Activated naive CD4-positive, alpha-beta T cell treated with anti-CD3 and anti-CD28 coated beads, Interleukin-2, amount 10 ng/mL, durations not matched to agents 7 days and 5 days (primary cell): ENCODE data around the gene CELF2.

Source experiments
- CTCF ChIA-PET: fragments of 350-600 bp; sonication (Branson Sonifier 250); formaldehyde crosslinking; loops from one replicate; lab custom pipeline; 2021; ENCODE audit warnings: antibody characterized with exemption; lab: Charles Lee
- DNase-seq: peaks from one replicate; pipeline ENCODE4 v3.0.0-alpha.2; 2020
- H3K27ac Mint-ChIP-seq: one replicate; pipeline ENCODE4 v1.8.0; 2021; ENCODE audit warnings: mild to moderate bottlenecking, moderate library complexity, mixed read lengths
- H3K27me3 Mint-ChIP-seq: one replicate; pipeline ENCODE4 v1.8.0; 2021; ENCODE audit warnings: mild to moderate bottlenecking, mixed read lengths
- H3K36me3 Mint-ChIP-seq: one replicate; pipeline ENCODE4 v1.8.0; 2021; ENCODE audit warnings: mixed read lengths
- H3K4me1 Mint-ChIP-seq: one replicate; pipeline ENCODE4 v1.8.0; 2021; ENCODE audit warnings: mixed read lengths
- H3K4me3 Mint-ChIP-seq: one replicate; pipeline ENCODE4 v1.8.0; 2021; ENCODE audit warnings: mild to moderate bottlenecking, moderate library complexity, mixed read lengths
- H3K9me3 Mint-ChIP-seq: one replicate; pipeline ENCODE4 v1.8.0; 2021; ENCODE audit warnings: mixed read lengths

Gene CELF2

DNA sequence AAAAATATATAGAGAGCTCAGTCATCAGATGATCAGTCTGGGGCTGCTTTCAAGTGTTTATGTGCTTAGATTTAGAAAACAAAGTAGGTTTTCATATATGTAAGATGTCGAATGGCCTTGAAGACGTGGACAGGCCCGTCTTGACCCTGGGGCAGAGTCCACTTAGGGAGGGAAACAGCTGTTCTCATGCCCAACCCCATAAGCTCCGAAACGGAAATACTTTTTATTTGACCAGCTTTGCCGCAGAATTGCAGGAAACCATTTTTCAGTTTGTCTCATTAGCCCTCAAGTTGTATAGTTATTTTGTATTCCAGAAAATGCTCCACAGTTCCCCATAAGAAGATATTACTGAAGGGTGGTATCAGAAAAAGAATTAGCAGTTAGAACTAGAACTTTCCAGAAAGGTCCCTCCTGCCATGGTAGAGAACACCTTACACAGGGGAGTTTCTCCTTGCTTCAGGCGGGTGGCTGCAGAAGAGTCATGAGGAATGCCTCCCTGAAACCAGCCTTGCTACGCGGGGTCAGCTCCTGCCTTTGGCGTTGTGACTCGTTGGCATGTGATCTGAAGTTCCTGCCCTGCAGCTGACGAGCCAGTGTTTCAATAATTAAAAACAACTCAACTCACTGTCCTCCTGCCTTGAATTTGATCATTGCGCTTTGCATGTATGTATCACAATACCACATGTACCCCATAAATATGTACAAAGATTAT lies 192.7 kb downstream of the CELF2 start:
- peak overlapping the region; percentile 31 for H3K4me3 Mint-ChIP-seq
- H3K36me3 Mint-ChIP-seq, result peaks cover 79% of the 10 kb centered on the region
- H3K27me3 Mint-ChIP-seq, result no peaks in the 10 kb centered on the region
- CTCF ChIA-PET, result interaction anchor here (1.3 to 1.6 kb wide), 2 partner anchors 9 to 32 kb away, joined by 5 read pairs; no protein-coding TSS in a partner anchor
- DNase-seq, result no peak
- H3K27ac Mint-ChIP-seq, result peak overlapping the region; percentile 56
- H3K4me1 Mint-ChIP-seq, result peaks cover 93% of the 10 kb centered on the region
- H3K9me3 Mint-ChIP-seq, result no peaks in the 10 kb centered on the region

GRCh38 chr10:11212288-11213085 lies 194.8 kb downstream of the CELF2 start:
- H3K27me3 Mint-ChIP-seq, result no peaks in the 10 kb centered on the region
- CTCF ChIA-PET, result interaction anchor here (0.6 to 1.4 kb wide), 4 partner anchors 12 to 177 kb away, joined by 3 read pairs; no protein-coding TSS in a partner anchor
- peak overlapping the region; percentile 56 for H3K27ac Mint-ChIP-seq
- peaks cover 90% of the 10 kb centered on the region for H3K4me1 Mint-ChIP-seq
- peaks cover 79% of the 10 kb centered on the region for H3K36me3 Mint-ChIP-seq
- DNase-seq, result no peak
- H3K4me3 Mint-ChIP-seq, result no peak overlapping the region
- H3K9me3 Mint-ChIP-seq, result no peaks in the 10 kb centered on the region

DNA sequence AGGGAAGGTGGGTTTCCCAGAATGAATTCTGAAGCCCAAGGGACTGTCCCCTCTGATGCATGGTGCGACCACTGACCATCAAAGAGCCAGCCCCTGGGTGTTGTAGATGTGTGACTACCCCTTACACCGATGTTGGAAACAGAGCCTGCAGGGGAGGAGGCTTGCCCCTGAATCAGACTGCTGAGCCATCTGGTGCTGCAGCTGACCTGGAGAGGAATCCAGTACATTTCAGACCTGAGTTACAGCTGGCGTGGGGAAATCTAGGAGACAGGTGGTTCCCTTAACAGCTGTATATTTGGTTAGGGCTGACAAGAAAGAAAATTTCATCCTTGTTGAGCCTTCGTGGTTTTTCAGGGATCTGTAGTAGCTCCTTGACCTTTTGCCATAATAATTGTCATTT lies 195.5 kb downstream of the CELF2 start:
- CTCF ChIA-PET, result interaction anchor here (1.0 kb wide), 1 partner anchor 11 kb away, joined by 3 read pairs; no protein-coding TSS in a partner anchor
- no peaks in the 10 kb centered on the region for H3K27me3 Mint-ChIP-seq
- no peaks in the 10 kb centered on the region for H3K9me3 Mint-ChIP-seq
- peaks cover 87% of the 10 kb centered on the region for H3K4me1 Mint-ChIP-seq
- H3K4me3 Mint-ChIP-seq, result no peak overlapping the region
- peaks cover 79% of the 10 kb centered on the region for H3K36me3 Mint-ChIP-seq
- H3K27ac Mint-ChIP-seq, result no peak overlapping the region
- no peak for DNase-seq

- H3K4me3 Mint-ChIP-seq, result no peak overlapping the region
- H3K4me1 Mint-ChIP-seq, result peaks cover 83% of the 10 kb centered on the region
- peaks cover 81% of the 10 kb centered on the region for H3K36me3 Mint-ChIP-seq
- no peaks in the 10 kb centered on the region for H3K27me3 Mint-ChIP-seq
- DNase-seq, result no peak
- H3K9me3 Mint-ChIP-seq, result no peaks in the 10 kb centered on the region
- no peak overlapping the region for H3K27ac Mint-ChIP-seq
- CTCF ChIA-PET, result interaction anchor here (0.7 to 0.9 kb wide), 2 partner anchors 13 to 69 kb away, joined by 3 read pairs; no protein-coding TSS in a partner anchor
Measured at GRCh38 chr10:11214407-11214806, 196.7 kb downstream of the CELF2 start.

DNA sequence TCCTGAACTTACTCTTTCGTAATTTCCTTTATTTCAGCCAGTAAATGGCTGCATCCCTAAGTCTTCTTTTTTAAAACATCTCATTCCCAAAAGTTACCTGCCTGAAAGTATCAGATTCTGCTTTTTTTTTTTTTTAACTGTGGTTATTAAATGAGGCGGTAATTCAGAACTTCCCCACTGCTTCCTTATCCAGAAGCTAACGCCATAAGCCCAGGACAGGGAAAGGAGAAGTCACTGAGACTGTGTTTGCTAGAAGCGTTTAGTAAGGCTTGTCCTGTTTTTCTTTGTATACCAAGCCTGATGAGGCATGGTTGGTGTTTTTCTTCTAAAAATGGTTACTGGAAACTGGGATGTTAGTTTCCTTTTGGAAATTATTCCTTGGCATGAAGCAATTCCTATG lies 197.8 kb downstream of the CELF2 start:
- Mint-ChIP-seq H3K9me3 (no peaks in the 10 kb centered on the region), H3K4me3 (no peak overlapping the region), H3K36me3 (peaks cover 82% of the 10 kb centered on the region), H3K4me1 (peaks cover 80% of the 10 kb centered on the region), H3K27me3 (no peaks in the 10 kb centered on the region), H3K27ac (peak overlapping the region; percentile 34)
- DNase-seq, result no peak
- CTCF ChIA-PET, result no interaction called here

DNA sequence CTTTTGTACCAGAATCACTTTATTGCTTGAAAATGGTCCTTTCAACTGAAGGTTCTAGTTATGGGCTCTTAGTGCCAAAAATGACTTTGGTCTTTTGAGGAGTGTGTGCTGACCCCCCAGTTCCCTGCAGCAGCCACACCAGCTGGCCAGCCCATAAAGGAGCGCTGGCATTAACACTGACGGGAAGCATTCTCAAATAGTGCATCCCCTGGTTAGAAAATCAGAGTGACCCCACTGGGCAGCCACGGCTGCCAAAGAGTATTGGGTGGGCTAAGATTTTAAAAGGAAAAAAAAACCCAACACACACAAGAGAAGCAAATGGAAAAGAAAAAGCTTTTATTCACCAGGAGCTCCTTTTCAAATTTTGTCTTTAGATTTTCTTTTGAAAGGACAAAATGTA lies 199.8 kb downstream of the CELF2 start:
- Mint-ChIP-seq H3K4me3 (no peak overlapping the region), H3K9me3 (no peaks in the 10 kb centered on the region), H3K27ac (no peak overlapping the region), H3K27me3 (no peaks in the 10 kb centered on the region), H3K4me1 (peaks cover 71% of the 10 kb centered on the region), H3K36me3 (peaks cover 78% of the 10 kb centered on the region)
- CTCF ChIA-PET, result interaction anchor here (1.2 kb wide), 1 partner anchor 10 kb away, joined by 3 read pairs; no protein-coding TSS in a partner anchor
- DNase-seq, result no peak

DNA sequence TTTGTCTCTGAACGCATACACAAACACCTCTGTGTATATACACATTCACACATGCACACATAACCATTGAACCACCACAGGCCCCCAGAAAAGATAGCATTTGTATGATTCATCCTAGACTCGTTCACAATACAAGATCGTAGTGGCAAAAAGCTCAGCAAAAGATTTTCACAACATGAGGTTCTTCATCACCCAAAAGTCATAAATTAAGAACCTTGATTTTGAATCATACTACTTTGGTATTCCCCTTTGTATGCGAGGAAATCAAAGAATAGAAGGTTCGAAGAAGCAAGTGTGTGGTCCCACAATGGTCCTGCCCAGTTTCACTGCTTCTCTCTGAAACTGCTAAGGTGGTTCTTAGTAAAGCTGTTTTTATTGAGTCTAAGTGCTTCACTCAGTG lies 200.7 kb downstream of the CELF2 start:
- H3K4me1 Mint-ChIP-seq, result peaks cover 70% of the 10 kb centered on the region
- H3K27ac Mint-ChIP-seq, result no peak overlapping the region
- CTCF ChIA-PET, result no interaction called here

DNA sequence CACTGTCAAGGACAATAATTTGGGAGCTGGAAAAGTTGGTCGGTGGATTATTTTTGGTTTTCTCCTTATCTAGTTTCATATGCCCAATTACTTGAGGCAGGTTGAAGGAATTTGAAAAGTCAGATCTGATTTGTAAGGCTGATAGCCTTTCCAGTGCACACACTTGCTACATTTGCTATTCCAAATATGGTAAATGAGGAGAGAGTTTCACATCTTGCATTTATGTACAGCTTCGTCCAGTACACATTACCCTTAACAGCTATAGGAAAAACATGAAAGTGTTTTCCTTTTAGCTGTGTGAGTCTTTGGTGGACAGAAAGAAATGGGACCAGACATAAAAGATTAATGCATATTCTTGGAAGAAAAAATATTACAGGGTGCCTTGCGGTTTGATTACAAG lies 201.8 kb downstream of the CELF2 start:
- Mint-ChIP-seq H3K9me3 (no peaks in the 10 kb centered on the region), H3K4me1 (peaks cover 76% of the 10 kb centered on the region), H3K27me3 (no peaks in the 10 kb centered on the region), H3K36me3 (peaks cover 83% of the 10 kb centered on the region), H3K4me3 (no peak overlapping the region), H3K27ac (no peak overlapping the region)
- CTCF ChIA-PET, result no interaction called here
- DNase-seq, result no peak

More for the DNA sequence above, 200.7 kb downstream of the CELF2 start:
- Mint-ChIP-seq H3K27me3 (no peaks in the 10 kb centered on the region), H3K9me3 (no peaks in the 10 kb centered on the region), H3K4me3 (no peak overlapping the region), H3K36me3 (peaks cover 81% of the 10 kb centered on the region)
- no peak for DNase-seq

- Mint-ChIP-seq H3K4me3 (no peak overlapping the region), H3K9me3 (no peaks in the 10 kb centered on the region), H3K27ac (peak overlapping the region; percentile 71), H3K36me3 (peaks cover 80% of the 10 kb centered on the region), H3K4me1 (peaks cover 82% of the 10 kb centered on the region), H3K27me3 (no peaks in the 10 kb centered on the region)
- CTCF ChIA-PET, result no interaction called here
- DNase-seq, result no peak
Measured at GRCh38 chr10:11223081-11223480, 205.4 kb downstream of the CELF2 start.

- H3K27me3 Mint-ChIP-seq, result no peaks in the 10 kb centered on the region
- H3K4me1 Mint-ChIP-seq, result peaks cover 83% of the 10 kb centered on the region
- H3K9me3 Mint-ChIP-seq, result no peaks in the 10 kb centered on the region
- CTCF ChIA-PET, result interaction anchor here (1.3 kb wide), 1 partner anchor 10 kb away, joined by 3 read pairs; no protein-coding TSS in a partner anchor
- no peak overlapping the region for H3K4me3 Mint-ChIP-seq
- peak overlapping the region; percentile 71 for H3K27ac Mint-ChIP-seq
- H3K36me3 Mint-ChIP-seq, result peaks cover 81% of the 10 kb centered on the region
- DNase-seq, result no peak
Measured at GRCh38 chr10:11223507-11224140, 206.0 kb downstream of the CELF2 start.

GRCh38 chr10:11224321-11224720 lies 206.6 kb downstream of the CELF2 start:
- peak overlapping the region; percentile 90 for H3K27ac Mint-ChIP-seq
- no peaks in the 10 kb centered on the region for H3K9me3 Mint-ChIP-seq
- no peaks in the 10 kb centered on the region for H3K27me3 Mint-ChIP-seq
- no peak for DNase-seq
- CTCF ChIA-PET, result interaction anchor here (0.8 to 1.3 kb wide), 2 partner anchors 8 to 11 kb away, joined by 3 read pairs; no protein-coding TSS in a partner anchor
- no peak overlapping the region for H3K4me3 Mint-ChIP-seq
- H3K4me1 Mint-ChIP-seq, result peaks cover 87% of the 10 kb centered on the region
- H3K36me3 Mint-ChIP-seq, result peaks cover 81% of the 10 kb centered on the region

DNA sequence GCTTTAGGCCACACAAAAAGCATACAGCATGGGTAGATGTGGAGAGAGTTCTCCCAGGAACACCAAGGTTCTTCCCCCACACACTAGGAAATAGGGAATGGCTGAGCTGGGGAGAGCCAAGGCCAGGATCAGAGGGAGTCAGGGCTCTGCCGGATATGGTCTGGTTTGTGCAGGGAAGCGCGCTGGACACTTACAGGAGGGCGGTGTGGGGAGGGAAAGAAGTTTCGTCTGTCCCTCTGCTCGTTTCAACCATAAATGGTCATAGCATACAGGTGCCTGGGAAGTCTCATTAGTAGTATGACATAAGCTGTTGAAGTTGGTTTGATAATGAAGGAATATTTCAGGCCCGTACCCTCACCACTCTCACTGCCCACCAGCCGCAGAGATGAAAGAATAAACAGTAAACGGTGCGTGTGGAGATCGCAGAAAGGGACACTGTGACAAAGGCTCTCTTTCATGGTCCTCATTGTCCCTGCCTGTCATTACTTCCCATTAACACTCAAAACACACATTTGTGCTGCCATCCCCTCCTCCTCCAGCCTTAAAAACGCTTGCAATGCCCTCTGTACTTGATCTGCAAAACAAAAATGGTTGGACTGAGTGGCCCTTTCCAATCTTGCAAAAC lies 207.2 kb downstream of the CELF2 start:
- peaks cover 89% of the 10 kb centered on the region for H3K4me1 Mint-ChIP-seq
- H3K9me3 Mint-ChIP-seq, result no peaks in the 10 kb centered on the region
- H3K27ac Mint-ChIP-seq, result peak overlapping the region; percentile 90
- CTCF ChIA-PET, result interaction anchor here (0.8 to 2.9 kb wide), 3 partner anchors 8 to 60 kb away, joined by 3 to 16 read pairs (median 3); no protein-coding TSS in a partner anchor
- H3K36me3 Mint-ChIP-seq, result peaks cover 81% of the 10 kb centered on the region
- no peak for DNase-seq
- H3K27me3 Mint-ChIP-seq, result no peaks in the 10 kb centered on the region
- H3K4me3 Mint-ChIP-seq, result no peak overlapping the region

DNA sequence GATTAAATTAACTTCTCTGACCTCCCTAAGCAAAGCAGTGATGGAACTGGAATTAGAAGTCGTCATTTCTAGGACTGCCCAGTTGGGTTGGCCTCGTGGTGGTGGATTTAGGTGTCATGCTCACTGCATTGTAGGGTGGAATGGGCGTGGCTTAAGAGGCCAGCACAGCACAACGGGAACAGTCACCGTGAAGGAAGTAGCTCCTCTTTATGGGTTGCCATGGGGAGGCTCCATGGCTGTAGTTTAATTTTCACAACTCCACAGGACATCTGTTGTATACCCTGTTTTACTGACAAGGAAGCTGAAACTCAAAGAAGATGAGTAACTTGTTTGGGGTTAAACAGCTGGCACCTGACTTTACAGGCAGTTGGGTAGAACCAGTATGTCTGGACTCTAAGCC lies 208.3 kb downstream of the CELF2 start:
- CTCF ChIA-PET, result interaction anchor here (0.8 to 2.9 kb wide), 3 partner anchors 47 to 61 kb away, joined by 3 to 16 read pairs (median 11); no protein-coding TSS in a partner anchor
- Mint-ChIP-seq H3K27ac (peak overlapping the region; percentile 90), H3K4me1 (peaks cover 92% of the 10 kb centered on the region), H3K27me3 (no peaks in the 10 kb centered on the region), H3K36me3 (peaks cover 80% of the 10 kb centered on the region), H3K4me3 (peak overlapping the region; percentile 22), H3K9me3 (no peaks in the 10 kb centered on the region)
- peak; percentile 71 for DNase-seq
